GM21515 (cell line): Measurements from ENCODE around the gene KMT5B.

Experiments used
- ATAC-seq: cut with Tn5 transposase; IDR thresholded peaks from one replicate; pipeline ENCODE4 v1.9.1; 2021; ENCODE audit not compliant: unreplicated experiment

KMT5B gene

GRCh38 chr11:68186061-68186460 lies 27.0 kb downstream of the KMT5B start:
- no peak for ATAC-seq

GRCh38 chr11:68181719-68182451 lies 31.2 kb downstream of the KMT5B start:
- ATAC-seq = no peak

- ATAC-seq = no peak
Observed at GRCh38 chr11:68179847-68180246, 33.2 kb downstream of the KMT5B start.

DNA sequence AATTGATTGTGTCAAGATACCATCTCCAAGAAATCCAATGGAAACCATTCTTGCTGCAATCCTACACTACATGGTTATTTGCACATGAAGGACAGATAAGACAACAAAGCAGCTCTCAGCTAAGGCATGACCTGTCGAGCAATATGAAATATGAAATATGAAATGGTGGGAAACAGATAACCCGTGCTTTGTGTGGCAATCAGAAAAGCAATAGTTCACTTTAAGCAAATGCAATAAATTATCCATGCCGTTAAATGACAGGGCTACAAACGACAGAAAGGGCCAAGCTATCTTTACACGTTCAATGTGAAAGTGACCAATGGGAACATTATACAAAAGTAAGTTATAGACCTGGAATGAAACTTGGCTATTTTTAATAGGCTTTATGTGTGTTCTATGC lies 35.2 kb downstream of the KMT5B start:
- ATAC-seq = no peak

DNA sequence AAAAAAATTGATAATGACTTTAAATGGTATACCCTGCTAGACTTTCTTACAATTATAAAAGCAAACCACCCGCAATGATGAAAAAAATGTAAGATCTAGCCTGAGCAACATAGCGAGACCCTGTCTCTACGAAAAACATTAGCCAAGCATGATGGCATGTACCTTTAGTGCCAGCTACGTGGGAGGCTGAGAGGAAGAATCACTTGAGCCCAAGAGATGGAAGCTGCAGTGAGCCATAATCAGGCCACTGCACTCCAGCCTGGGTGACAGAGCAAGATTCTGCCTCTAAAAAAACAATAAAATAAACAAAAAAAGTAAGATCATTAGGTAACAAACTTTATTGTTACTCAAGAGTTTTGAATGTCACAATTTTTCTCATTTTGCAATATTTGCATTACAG lies 39.2 kb downstream of the KMT5B start:
- ATAC-seq = no peak

DNA sequence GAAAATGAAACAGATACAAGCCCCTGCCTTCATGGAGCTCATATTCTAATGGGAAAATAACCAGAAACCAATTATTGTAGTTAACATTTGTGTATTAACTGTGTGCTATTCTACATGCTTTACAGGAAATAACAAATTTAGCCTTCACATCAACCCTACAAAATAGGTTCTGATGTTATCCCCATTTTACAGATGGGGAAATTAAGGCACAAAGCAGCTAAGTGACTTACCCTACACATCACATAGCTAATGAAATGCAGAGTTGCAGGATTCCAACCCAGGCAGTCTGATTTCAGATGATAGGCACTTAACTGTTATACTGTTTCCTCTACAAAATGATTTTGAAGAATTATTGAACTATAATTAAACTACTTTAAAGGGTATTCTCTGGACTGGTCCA lies 43.7 kb downstream of the KMT5B start:
- ATAC-seq = no peak

- no peak for ATAC-seq
Observed at GRCh38 chr11:68168694-68169093, 44.4 kb downstream of the KMT5B start.

GRCh38 chr11:68167474-68167873 lies 45.6 kb downstream of the KMT5B start:
- ATAC-seq = no peak

DNA sequence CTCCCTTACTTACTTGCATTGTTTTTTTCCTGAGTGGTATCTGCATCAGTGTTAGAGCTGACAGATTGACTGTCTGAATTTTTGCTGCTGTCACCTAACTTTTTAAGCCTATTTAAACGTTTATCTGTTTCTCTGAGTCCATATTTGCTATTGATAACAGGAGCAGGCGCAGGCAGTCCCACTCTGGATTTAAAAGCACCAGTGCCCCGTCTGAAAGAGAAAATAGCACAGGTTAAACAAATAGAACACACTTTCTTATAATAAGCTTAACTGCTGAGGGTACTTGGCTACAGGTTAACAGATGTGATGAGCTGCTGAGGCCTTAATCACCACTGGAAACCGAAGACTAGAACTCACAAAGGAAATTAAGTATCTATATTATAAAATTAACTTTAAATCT lies 46.1 kb downstream of the KMT5B start:
- no peak for ATAC-seq

DNA sequence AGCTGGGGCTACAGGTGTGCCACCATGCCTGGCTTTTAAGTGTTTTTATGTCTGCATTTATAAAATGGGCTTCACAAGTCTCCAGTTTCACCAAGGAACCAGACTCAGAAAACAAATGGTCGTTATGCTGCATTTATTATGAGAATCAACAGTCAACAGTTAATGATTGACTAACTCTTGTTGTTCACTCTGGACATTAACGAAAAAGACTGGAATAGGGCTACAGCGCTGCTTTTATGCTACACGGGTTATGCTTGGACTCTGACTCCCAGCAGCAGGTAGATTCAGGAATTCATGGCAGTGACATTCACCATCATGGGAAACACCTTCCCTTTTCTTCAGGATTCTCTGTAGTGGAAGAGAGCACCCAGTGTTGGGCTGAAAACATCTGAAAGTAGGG lies 47.5 kb downstream of the KMT5B start:
- no peak for ATAC-seq

DNA sequence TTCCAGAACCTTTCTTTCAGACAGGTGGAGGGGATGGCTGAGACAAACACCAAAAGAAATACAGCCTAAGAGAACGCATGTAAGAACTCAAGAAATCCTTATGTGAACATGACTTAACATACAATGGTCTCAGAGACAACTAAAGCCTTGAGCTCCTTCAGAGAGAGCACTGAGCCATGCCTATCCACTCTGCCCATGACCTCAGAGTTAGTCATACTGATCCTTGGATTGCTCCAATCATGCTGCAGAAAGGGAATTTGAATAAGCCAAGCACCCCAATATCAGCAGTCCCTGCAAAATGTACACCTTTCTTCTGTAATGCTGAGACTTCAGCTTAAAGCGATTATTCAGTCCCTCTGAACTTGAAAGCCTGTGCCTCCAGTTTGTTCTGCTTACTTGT lies 48.7 kb downstream of the KMT5B start:
- no peak for ATAC-seq

DNA sequence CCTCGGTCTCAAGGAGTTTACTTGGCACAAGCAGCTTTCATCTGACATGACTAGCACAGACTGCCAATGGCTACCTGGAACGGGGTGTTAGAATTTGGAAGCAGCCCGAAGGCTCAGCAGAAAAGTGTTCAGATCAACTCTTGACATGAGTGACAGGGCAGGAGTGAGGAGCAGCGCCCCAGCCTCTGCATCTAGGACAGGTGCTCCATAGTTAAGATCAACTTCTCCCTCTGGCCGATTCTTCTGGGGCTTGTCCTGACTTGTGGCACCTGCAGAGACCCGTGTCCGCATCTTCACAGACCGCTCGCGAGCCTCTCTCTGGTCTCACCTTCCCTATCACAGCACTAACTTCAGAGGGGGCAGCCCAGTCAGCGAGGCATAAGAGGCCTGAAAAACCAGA lies 49.4 kb downstream of the KMT5B start:
- ATAC-seq = no peak

- ATAC-seq = no peak
Observed at GRCh38 chr11:68160100-68160695, 52.9 kb downstream of the KMT5B start.

DNA sequence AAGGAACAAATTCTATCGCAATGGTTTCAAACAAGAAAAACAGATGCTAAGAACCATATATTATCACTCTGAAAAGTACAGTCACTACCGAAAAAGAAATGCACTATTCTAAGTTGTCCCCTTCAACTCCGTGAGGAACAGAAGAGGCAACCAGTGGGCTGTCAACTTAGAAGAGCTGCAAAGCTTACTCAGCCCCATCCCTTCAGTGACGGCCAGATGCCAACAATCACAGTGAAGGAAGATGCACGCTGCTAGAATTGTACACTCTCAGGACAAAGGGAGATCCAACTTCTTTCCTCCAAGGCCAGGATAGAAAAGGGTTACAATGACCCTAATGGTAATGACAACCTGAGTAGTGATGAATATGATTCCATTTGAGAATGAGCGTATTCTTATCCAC lies 53.4 kb downstream of the KMT5B start:
- no peak for ATAC-seq

DNA sequence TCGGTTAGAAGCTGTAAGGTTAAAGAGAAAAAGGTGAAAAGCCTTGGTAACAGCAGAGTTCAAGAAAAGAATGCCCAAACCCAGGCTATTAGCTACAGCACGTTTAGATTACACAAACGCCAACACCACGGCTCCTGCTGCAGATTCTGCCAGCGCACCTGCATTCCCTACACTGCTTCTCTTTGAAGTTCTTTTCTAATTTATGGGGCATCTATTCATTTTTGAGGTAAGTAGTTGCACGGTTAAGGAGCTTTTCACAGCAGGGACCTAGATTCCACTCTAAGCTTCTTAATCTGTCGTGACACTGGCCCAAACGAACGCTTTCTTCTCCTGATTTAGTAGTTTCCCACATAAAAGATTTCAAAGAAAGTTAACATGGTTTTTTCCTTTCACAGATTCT lies 53.9 kb downstream of the KMT5B start:
- no peak for ATAC-seq

DNA sequence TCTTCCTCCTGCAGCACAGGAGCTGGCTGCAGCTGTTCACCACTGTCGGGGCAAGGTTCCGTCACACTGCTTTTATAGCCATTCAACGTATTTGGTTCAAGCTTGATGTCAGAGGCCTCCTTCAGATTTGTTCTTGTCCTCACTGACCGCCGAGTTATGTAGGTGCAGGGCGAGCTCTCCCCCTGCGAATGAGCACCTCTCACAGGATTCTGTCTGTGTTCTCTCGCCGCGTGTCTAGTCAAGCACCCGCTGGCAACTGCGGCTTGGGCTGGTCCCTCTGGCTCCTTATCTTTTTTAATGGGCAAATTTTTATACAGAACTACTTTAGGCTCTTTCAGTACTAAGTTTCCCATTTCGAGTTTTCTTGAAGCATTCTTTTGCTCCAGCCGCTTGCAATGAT lies 54.5 kb downstream of the KMT5B start:
- no peak for ATAC-seq

- ATAC-seq = no peak
Observed at GRCh38 chr11:68153742-68154141, 59.4 kb downstream of the KMT5B start.

DNA sequence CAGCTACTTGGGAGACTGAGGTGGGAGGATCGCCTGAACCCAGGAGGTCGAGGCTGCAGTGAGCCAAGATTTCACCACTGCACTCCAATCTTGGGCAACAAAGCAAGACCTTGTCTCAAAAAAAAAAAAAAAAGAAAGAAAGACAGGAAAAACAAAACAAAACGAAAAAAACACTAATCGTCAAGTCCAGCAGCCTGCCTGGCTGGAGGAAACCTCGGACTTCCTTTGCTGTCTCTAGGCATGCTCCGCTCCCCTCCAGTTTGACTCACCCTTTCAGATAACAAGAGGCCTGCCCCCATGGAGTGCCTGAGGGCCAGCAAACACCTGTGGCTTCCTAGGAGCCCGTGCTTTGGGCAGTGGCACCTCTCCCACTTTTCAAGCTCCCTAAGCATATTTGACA lies 63.1 kb downstream of the KMT5B start:
- no peak for ATAC-seq

DNA sequence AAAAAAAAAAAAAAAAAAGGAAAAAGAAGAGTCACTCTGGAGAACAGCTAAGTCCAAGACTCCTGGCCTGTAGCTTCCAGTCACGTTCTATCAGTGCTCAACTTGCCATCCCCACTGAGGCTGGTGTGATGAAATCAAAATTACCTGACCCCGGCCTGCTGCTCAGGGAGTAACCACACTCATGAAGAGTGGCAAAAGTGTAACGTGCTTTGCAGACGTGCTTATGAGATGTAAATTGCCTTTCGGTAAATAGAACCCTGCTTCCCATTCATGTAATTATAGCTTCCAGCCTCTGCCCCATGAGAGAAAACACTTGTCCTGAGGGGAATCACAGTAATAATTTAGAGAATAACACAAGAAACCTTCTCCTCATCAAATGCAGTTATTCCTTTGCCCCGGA lies 63.7 kb downstream of the KMT5B start:
- no peak for ATAC-seq

DNA sequence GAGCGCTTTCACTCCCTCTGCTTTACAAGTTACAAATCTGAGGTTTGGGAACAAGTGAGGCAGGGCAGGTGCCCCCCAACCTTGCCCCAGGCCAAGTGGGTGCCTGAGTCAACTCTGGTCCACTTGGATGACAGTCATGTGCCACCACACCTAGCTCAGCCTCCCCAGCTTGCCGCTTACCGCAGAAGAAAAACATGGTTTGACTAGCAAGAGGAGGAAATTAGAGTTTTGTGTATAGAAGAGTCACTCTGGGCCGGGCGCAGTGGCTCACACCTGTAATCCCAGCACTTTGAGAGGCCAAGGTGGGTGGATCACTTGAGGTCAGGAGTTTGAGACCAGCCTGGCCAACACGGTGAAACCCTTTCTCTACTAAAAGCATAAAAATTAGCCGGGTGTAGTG lies 64.2 kb downstream of the KMT5B start:
- ATAC-seq = no peak

GRCh38 chr11:68148071-68148805 lies 64.9 kb downstream of the KMT5B start:
- ATAC-seq = no peak

- ATAC-seq = no peak
Observed at GRCh38 chr11:68146704-68147474, 66.2 kb downstream of the KMT5B start.
